ENCODE data around the gene WWOX.
"Not testable (repeated sequence)": the region's sequence is repeated elsewhere in the genome, so short reads cannot be mapped to it uniquely, and the experiment has no call there.

WWOX gene

GRCh38 chr16:78684655-78685375 lies 585.4 kb downstream of the WWOX start:
- no peaks in the 10 kb centered on the region for H3K36me3 Mint-ChIP-seq
- no peak overlapping the region for H3K27ac Mint-ChIP-seq
- H3K4me3 Mint-ChIP-seq, result no peak overlapping the region
- H3K27me3 Mint-ChIP-seq, result no peaks in the 10 kb centered on the region
- H3K4me1 Mint-ChIP-seq, result no peaks in the 10 kb centered on the region
- H3K9me3 Mint-ChIP-seq, result no peaks in the 10 kb centered on the region

DNA sequence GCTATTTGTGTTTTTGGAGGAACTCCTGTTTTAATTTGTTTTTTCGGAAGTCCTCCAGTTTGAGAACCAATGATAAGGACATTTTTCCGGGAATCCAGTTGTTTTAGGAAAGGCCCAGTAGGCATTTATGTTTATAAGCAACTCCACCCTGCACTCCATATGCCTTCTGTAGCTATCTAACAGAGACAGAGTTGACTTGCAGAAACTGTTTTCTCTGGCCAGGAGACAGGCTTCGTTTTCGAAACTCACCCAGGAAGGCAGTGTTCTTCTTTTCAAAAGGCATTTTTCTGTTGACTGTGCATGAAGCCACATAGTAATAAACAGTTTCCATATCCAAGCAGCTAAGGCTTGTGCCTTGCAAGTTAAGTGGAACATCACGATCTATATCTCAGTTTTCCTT lies 587.1 kb downstream of the WWOX start:
- no peaks in the 10 kb centered on the region for H3K36me3 Mint-ChIP-seq
- no peaks in the 10 kb centered on the region for H3K9me3 Mint-ChIP-seq
- H3K27ac Mint-ChIP-seq, result no peak overlapping the region
- H3K27me3 Mint-ChIP-seq, result no peaks in the 10 kb centered on the region
- no peak overlapping the region for H3K4me3 Mint-ChIP-seq
- no peaks in the 10 kb centered on the region for H3K4me1 Mint-ChIP-seq

- Mint-ChIP-seq H3K9me3 (no peaks in the 10 kb centered on the region), H3K27me3 (no peaks in the 10 kb centered on the region), H3K27ac (no peak overlapping the region), H3K36me3 (no peaks in the 10 kb centered on the region), H3K4me3 (no peak overlapping the region), H3K4me1 (no peaks in the 10 kb centered on the region)
These were observed 589.6 kb downstream of the WWOX start for GRCh38 chr16:78689028-78689427.

- Mint-ChIP-seq H3K27ac (no peak overlapping the region), H3K27me3 (no peaks in the 10 kb centered on the region), H3K4me3 (no peak overlapping the region), H3K4me1 (no peaks in the 10 kb centered on the region), H3K36me3 (no peaks in the 10 kb centered on the region), H3K9me3 (no peaks in the 10 kb centered on the region)
These were observed 590.1 kb downstream of the WWOX start for GRCh38 chr16:78689536-78689935.

DNA sequence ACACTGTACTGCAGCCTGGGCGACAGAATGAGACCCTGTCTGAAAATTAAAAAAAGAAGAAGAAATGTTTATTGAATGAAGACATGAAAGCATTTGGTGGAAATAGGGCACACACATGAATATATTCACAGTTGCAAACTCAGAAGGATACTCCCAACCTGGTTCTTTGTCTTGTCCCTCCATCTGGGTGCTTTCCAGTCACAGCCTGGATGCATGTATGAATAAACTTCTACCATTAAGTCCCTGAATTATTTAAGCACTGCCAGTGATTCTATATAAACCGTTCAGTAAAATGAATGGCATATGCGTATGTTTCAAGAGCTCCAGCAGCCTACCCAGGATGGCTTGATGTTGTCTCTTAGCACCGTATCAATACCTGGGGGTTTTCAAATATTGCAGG lies 591.1 kb downstream of the WWOX start:
- Mint-ChIP-seq H3K27me3 (no peaks in the 10 kb centered on the region), H3K4me1 (no peaks in the 10 kb centered on the region), H3K27ac (no peak overlapping the region), H3K9me3 (no peaks in the 10 kb centered on the region), H3K4me3 (no peak overlapping the region), H3K36me3 (no peaks in the 10 kb centered on the region)

DNA sequence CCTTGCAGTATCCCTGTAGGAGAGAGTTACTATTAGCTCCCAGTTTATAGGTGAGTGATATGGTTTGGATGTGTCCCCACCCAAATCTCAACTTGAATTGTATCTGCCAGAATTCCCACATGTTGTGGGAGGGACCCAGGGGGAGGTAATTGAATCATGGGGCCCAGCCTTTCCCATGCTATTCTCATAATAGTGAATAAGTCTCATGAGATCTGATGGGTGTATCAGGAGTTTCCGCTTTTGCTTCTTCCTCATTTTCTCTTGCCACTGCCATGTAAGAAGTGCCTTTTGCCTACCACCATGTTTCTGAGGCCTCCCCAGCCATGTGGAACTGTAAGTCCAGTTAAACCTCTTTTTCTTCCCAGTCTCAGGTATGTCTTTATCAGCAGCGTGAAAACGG lies 592.3 kb downstream of the WWOX start:
- not testable (repeated sequence) for H3K27ac Mint-ChIP-seq, H3K4me3 Mint-ChIP-seq

DNA sequence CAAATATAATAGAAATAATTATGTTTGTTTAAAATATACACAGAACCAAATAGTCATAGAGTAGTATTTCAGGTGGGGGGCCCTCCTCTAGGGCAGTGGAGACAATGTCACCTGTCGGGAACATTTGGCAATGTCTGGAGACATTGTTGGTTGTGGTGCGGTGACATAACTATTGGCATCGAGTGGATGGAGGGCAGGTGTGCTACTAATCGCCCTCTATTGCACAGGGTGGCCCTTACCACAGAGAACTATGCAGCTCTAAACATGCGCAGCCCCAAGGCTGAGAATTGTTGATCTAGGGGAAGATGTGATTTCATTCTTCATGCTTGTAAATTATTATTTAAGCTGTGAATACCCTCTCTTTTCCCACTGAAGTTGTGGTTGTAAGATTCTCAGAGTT lies 594.0 kb downstream of the WWOX start:
- H3K27ac Mint-ChIP-seq, result no peak overlapping the region
- no peaks in the 10 kb centered on the region for H3K36me3 Mint-ChIP-seq

More for the DNA sequence above, 592.3 kb downstream of the WWOX start:
- H3K27me3 Mint-ChIP-seq, H3K36me3 Mint-ChIP-seq, H3K9me3 Mint-ChIP-seq, H3K4me1 Mint-ChIP-seq: not testable (repeated sequence)

GRCh38 chr16:78694414-78694813 lies 595.0 kb downstream of the WWOX start:
- H3K4me3 Mint-ChIP-seq, result no peak overlapping the region
- H3K4me1 Mint-ChIP-seq, result no peaks in the 10 kb centered on the region
- H3K36me3 Mint-ChIP-seq, result no peaks in the 10 kb centered on the region
- no peaks in the 10 kb centered on the region for H3K9me3 Mint-ChIP-seq
- no peak overlapping the region for H3K27ac Mint-ChIP-seq
- no peaks in the 10 kb centered on the region for H3K27me3 Mint-ChIP-seq

More for the DNA sequence above, 594.0 kb downstream of the WWOX start:
- Mint-ChIP-seq H3K4me3 (no peak overlapping the region), H3K4me1 (no peaks in the 10 kb centered on the region), H3K9me3 (no peaks in the 10 kb centered on the region), H3K27me3 (no peaks in the 10 kb centered on the region)

DNA sequence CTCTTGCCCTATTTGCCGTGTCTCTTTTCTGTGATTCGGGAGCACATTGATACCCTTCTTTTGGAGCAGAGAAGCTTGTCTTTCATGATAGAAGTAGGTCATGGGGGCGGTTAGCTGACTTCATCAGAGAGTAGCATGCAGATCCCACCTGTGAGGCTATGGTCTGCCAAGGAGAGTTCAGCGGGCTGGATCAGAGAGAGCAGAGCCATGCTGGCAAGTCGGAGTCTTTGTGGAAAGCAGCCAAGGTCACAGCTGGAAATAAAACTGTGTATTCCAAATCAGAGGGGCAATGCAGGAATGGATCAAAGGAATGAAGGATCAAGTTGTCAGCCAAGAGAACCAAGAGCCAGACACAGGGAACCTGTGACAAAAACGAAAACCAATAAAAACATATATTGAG lies 595.9 kb downstream of the WWOX start:
- Mint-ChIP-seq H3K9me3 (no peaks in the 10 kb centered on the region), H3K4me1 (no peaks in the 10 kb centered on the region)

DNA sequence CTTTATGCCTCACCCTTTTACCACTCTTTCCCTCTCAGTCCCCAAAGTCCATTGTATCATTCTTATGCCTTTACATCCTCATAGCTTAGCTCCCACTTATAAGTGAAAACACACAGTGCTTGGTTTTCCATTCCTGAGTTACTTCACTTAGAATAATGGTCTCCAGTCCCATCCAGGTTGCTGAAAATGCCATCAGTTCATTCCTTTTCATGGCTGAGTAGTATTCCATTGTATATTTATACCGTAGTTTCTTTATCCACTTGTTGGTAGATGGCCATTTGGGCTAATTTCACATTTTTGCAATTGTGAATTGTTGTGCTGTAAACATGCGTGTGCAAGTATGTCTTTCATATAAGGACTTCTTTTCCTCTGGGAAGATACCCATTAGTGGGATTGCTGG lies 597.3 kb downstream of the WWOX start:
- H3K4me1 Mint-ChIP-seq, result no peaks in the 10 kb centered on the region
- H3K27me3 Mint-ChIP-seq, result no peaks in the 10 kb centered on the region

More for the DNA sequence above, 595.9 kb downstream of the WWOX start:
- Mint-ChIP-seq H3K27ac (no peak overlapping the region), H3K27me3 (no peaks in the 10 kb centered on the region), H3K4me3 (no peak overlapping the region), H3K36me3 (no peaks in the 10 kb centered on the region)

DNA sequence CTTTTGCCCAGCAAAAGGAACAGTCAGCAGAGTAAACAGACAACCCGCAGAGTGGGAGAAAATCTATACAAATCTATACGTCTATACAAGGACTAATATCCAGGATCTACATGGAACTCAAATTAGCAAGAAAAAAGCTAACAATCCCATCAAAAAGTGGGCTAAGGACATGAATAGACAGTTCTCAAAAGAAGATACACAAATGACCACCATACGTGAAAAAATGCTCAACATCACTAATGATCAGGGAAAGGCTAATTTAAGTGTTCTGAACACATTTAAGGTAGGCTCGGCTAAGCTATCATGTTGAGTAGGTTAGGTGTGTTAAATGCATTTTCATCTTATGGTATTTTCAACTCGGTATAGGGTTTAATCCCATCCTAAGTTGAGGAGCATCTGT lies 598.0 kb downstream of the WWOX start:
- no peaks in the 10 kb centered on the region for H3K4me1 Mint-ChIP-seq
- no peak overlapping the region for H3K4me3 Mint-ChIP-seq
- no peak overlapping the region for H3K27ac Mint-ChIP-seq
- no peaks in the 10 kb centered on the region for H3K36me3 Mint-ChIP-seq
- no peaks in the 10 kb centered on the region for H3K27me3 Mint-ChIP-seq
- no peaks in the 10 kb centered on the region for H3K9me3 Mint-ChIP-seq

More for the DNA sequence above, 597.3 kb downstream of the WWOX start:
- H3K9me3 Mint-ChIP-seq, result no peaks in the 10 kb centered on the region
- no peaks in the 10 kb centered on the region for H3K36me3 Mint-ChIP-seq
- H3K4me3 Mint-ChIP-seq, result no peak overlapping the region
- no peak overlapping the region for H3K27ac Mint-ChIP-seq

DNA sequence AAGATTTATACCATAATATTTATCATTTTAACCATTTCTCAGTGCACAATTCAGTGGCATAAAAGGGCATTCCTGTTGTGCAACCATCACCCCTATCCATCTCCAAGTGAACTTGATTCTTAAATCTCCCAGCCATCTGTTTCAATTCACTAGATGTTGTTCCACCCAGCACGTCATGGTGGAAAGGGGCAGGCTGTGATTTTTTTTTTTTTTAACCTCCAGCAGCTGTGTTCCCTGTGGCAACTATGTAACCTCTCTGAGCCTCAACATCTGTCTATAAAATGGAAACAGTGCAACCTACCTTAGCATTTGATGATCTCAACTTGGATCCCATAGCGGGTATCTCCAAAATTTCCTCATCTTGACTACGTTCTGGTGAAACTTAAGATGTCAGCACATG lies 604.5 kb downstream of the WWOX start:
- H3K9me3 Mint-ChIP-seq, result no peaks in the 10 kb centered on the region
- no peaks in the 10 kb centered on the region for H3K27me3 Mint-ChIP-seq
- peaks cover 2% of the 10 kb centered on the region for H3K36me3 Mint-ChIP-seq
- no peak overlapping the region for H3K27ac Mint-ChIP-seq
- peaks cover 3% of the 10 kb centered on the region for H3K4me1 Mint-ChIP-seq
- H3K4me3 Mint-ChIP-seq, result no peak overlapping the region

GRCh38 chr16:78704416-78704815 lies 605.0 kb downstream of the WWOX start:
- peaks cover 2% of the 10 kb centered on the region for H3K36me3 Mint-ChIP-seq
- H3K27ac Mint-ChIP-seq, result no peak overlapping the region
- peaks cover 3% of the 10 kb centered on the region for H3K4me1 Mint-ChIP-seq
- no peak overlapping the region for H3K4me3 Mint-ChIP-seq
- no peaks in the 10 kb centered on the region for H3K9me3 Mint-ChIP-seq
- no peaks in the 10 kb centered on the region for H3K27me3 Mint-ChIP-seq

- Mint-ChIP-seq H3K4me1 (peaks cover 3% of the 10 kb centered on the region), H3K36me3 (peaks cover 2% of the 10 kb centered on the region), H3K9me3 (no peaks in the 10 kb centered on the region), H3K4me3 (no peak overlapping the region), H3K27me3 (no peaks in the 10 kb centered on the region), H3K27ac (no peak overlapping the region)
These were observed 606.2 kb downstream of the WWOX start for GRCh38 chr16:78705694-78706093.

GRCh38 chr16:78706637-78707036 lies 607.2 kb downstream of the WWOX start:
- H3K4me3 Mint-ChIP-seq, result no peak overlapping the region

GRCh38 chr16:78709137-78709884 lies 609.9 kb downstream of the WWOX start:
- peaks cover 3% of the 10 kb centered on the region for H3K4me1 Mint-ChIP-seq
- H3K9me3 Mint-ChIP-seq, result no peaks in the 10 kb centered on the region
- H3K36me3 Mint-ChIP-seq, result peaks cover 2% of the 10 kb centered on the region
- H3K27ac Mint-ChIP-seq, result no peak overlapping the region
- H3K4me3 Mint-ChIP-seq, result no peak overlapping the region
- no peaks in the 10 kb centered on the region for H3K27me3 Mint-ChIP-seq

More at GRCh38 chr16:78706637-78707036, 607.2 kb downstream of the WWOX start:
- no peaks in the 10 kb centered on the region for H3K27me3 Mint-ChIP-seq
- H3K9me3 Mint-ChIP-seq, result no peaks in the 10 kb centered on the region
- H3K36me3 Mint-ChIP-seq, result peaks cover 2% of the 10 kb centered on the region
- H3K27ac Mint-ChIP-seq, result no peak overlapping the region
- H3K4me1 Mint-ChIP-seq, result peaks cover 3% of the 10 kb centered on the region

Measured in activated naive CD4-positive, alpha-beta T cell treated with anti-CD3 and anti-CD28 coated beads, Interleukin-2, amount 50 U/mL, for 24 hours (primary cell).